HG03103 (cell line): ENCODE data around the gene NLGN2.

Experiments
- ATAC-seq: cut with Tn5 transposase; IDR thresholded peaks from one replicate; pipeline ENCODE4 v1.9.1; 2021; ENCODE audit warnings: low read depth; ENCODE audit not compliant: unreplicated experiment

The NLGN2 gene

DNA sequence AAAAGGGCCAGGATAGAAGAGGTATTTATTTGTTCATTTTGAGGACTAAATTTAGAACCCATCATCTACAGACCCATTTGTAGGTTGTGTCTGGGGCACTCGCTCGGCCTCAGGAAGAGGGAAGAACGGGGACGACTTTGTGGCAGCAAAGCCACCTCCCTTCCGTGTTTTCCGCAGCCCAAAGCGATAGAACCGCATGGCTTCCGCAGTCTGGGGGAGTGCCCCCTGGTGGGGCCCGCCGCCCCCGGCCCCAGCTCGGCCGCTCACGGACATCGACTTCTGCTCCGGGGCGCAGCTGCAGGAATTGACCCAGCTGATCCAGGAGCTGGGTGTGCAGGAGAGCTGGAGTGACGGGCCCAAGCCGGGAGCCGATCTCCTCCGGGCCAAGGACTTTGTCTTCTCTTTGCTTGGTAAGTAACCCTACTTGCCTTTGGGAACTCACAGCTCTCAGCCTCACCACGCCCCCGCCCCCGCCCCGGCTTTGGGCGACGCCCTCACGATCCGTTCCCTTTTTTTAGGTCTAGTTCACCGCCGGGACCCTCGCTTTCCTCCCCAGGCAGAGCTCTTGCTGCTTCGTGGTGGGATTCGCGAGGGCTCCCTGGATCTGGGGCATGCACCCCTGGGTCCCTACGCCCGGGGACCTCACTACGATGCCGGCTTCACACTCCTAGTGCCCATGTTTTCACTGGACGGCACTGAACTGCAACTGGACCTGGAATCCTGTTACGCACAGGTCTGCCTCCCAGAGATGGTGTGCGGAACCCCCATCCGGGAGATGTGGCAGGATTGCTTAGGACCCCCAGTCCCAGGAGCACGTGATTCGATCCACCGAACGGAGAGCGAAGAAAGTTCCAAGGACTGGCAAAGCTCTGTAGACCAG lies 28.3 kb downstream of the NLGN2 start:
- ATAC-seq: peak; percentile 10

DNA sequence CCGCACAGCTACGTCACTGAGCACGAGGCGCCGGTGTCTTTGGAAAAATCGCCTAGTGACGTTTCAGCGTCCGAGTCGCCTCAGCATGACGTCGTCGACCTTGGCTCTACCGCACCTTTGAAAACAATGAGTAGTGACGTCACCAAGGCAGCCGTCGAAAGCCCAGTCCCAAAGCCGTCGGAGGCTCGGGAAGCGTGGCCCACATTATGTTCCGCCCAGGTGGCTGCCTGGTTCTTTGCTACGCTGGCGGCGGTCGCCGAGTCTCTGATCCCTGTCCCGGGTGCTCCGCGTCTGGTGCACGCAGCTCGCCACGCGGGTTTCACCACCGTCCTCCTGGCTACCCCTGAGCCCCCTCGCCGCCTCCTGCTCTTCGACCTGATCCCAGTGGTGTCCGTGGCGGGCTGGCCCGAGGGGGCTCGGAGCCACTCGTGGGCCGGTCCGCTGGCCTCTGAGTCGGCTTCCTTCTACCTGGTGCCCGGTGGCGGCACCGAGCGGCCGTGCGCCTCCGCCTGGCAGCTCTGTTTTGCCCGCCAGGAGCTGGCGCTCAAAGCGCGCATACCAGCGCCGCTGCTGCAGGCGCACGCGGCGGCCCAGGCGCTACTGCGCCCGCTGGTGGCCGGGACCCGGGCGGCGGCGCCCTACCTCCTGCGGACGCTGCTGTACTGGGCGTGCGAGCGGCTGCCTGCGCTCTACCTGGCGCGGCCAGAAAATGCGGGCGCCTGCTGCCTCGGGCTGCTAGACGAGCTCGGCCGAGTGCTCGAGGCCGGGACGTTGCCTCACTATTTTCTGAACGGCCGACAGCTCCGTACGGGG lies 29.1 kb downstream of the NLGN2 start:
- ATAC-seq: no peak

DNA sequence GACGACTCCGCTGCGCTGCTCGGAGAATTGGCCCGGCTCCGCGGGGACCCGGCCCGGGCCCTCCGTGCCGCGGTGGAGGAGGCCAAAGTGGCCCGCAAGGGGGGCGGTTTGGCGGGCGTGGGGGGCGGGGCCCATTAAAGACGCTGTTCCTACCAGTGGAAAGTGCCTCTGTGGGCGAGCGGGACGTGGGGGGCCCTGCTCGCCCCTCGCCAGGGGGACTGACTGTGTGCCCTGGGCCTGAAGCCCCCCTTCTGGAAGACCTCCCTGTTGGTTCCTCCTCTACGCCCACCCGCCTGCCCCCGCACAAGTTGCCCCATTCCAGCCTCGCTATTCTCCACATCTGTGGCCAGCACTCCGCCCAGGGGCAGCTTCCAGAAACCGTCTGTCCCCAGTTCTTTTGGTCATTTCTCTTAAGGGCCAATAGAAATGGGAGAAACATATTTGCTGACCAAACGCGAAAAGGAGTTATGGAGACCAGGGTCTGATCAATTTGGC lies 29.8 kb downstream of the NLGN2 start:
- no peak for ATAC-seq

DNA sequence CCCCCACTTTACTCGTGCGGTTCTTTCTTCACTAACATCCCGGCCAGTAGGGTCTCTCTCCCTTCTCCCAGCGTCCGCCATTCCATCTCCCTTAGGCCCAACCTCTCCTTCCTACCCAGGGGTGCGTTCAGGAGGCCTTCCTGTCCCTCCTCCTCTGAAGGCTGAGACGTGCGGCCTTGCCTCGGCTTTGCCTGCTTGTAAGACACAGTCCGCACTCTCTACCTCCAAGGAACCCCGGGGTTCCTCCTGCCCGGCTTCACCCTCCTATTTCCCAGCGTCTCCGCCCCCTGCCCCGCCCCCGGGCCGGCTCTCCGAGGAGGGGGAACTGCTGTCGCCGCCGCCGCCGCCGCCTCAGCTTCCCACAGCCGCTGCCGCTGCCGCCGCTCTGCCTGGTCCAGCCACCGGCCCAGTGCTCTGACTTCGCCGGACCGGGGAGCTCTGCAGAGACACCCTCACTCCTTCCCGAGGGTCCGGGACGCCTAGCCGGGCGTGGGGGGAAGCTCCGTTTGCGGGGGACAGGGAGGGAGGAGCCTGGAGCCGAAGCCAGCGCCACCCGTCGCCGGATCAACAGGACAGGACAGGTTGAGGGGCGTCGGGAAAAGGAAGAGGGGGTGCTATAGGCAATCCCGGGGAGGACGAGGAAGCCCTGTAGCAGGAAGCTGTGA lies 30.4 kb downstream of the NLGN2 start:
- ATAC-seq: no peak

GRCh38 chr17:7438656-7439460 lies 31.2 kb downstream of the NLGN2 start:
- ATAC-seq: no peak

GRCh38 chr17:7439462-7440112 lies 31.9 kb downstream of the NLGN2 start, which contains the start of gene FGF11:
TSS of gene FGF11 (plus strand) at chr17:7439512. CDS start at chr17:7439621, 109 bp downstream.
- no peak for ATAC-seq

GRCh38 chr17:7440113-7440833 lies 32.6 kb downstream of the NLGN2 start:
- ATAC-seq: no peak

DNA sequence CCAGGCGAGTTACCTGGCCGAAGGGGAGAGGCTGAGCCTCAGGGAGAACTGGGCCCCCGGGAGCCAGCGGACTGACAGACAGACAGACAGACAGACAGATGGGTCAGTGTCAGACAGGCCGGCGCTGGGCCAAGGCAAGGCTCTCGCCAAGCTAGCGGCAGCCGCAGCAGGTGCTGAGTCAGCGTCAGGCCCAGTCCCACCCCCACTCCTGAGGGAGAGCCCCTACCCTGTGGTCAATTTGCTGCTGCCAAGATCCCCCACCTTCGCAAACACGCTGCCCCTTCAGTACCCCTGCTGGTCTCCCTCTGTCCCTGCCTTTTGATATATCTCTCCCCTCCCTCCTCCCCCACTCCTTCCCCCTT lies 33.2 kb downstream of the NLGN2 start:
- no peak for ATAC-seq

- no peak for ATAC-seq
Observed at GRCh38 chr17:7441266-7441665, 33.6 kb downstream of the NLGN2 start.

GRCh38 chr17:7442142-7442541 lies 34.5 kb downstream of the NLGN2 start:
- no peak for ATAC-seq

DNA sequence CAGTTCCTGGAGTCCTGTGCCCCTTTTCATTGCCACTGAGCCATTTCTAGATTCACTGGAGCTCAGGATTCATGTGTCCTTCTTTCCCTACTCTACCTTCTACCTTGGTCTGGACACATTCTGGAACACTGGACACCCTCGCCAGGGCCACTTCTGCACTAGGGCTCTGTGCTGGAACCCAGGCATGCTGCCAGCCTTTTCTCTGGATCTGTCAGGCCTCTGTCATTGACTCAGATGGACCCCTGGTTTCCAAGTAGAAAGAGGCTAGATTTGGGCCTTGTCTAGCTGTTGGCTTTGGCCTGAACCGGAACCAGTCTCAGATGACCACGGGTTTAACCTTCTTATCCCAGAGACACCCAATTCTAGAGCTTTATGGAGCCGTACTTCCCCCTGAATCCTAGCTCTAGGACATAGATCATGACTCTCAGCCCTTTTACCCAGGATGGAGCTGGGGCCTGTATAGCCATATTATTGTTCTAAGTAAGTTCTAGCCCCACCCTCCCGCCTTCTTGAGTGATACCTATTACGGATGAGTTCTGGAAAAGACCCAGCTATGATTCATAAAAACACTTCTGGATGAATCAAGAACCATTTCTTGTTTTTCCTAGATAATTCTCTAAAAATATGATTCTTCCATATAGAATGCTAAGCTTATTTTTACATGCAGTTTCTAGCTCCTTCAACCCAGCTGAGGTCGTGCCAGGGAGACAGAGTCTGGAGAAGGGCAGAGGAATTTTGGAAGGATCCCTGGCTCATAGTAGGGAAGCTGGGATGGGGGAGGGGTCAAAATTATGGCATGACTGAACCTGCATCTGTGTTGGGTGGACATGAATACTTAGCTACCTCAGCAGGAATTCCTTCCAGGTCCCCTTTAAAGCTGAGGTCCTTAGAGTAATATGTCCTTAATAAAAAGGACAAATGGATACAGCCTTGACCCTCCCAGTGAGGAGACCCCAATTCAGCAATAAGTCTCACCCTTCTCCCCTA lies 36.1 kb downstream of the NLGN2 start:
- no peak for ATAC-seq

DNA sequence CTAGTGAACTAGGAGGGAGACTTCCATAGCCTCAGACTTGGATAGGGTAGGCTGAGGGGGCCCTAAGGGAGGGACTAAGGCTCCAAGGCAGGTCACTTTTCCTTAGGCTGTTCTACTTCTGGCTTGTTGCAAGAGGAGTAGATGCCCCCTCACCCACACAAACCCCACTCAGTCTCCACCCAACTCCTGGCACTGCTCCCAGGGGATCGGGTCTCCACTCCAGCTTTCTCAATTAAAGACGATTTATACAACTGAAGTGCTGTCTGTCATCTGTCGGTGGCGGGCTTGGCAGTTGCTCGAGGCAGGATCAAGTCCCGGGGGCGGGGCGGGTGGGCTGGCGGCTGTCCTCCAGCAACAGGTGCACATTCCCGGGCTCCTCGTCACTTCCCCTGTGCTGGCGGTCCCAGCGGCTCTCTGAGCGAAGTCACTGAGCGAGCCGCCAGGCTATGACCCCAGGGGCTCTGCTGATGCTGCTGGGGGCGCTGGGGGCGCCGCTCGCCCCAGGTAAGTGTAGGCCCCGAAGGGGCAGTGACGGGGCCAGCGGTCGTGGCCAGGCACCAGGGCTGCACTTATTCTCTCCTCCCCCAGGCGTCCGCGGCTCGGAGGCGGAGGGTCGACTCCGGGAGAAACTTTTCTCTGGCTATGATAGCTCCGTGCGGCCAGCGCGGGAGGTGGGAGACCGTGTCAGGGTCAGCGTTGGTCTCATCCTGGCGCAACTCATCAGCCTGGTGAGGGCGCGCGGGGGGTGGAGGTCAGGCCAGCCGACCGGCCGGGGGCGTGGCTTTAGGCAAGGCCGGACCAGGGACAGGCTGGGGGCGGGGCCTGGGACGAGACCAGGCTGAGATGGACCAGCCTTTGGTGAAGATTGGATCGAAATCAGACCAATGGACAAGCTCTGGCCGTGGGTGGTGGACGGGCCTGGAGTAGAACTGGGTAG lies 37.3 kb downstream of the NLGN2 start, which contains the start of gene CHRNB1:
Gene CHRNB1 (plus strand): TSS at position 380 of the 937 bp plus-strand sequence. CDS start 67 bp downstream, at position 447.
- no peak for ATAC-seq

GRCh38 chr17:7445619-7445968 lies 37.9 kb downstream of the NLGN2 start:
- no peak for ATAC-seq

DNA sequence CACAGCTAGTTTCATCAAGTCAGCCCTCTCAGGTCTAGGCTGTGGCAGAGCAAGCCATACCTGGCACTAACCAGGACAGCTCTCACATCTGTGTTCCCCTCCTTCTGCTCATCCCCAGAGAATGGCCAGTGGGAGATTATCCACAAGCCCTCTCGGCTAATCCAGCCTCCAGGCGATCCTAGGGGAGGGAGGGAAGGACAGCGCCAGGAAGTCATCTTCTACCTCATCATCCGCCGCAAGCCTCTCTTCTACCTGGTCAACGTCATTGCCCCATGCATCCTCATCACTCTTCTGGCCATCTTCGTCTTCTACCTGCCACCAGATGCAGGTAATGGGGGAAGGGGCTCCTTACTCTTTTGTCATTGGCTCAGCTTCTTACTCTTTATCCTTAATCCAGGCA lies 40.8 kb downstream of the NLGN2 start:
- ATAC-seq: no peak

- ATAC-seq: no peak
Observed at GRCh38 chr17:7459961-7460545, 52.4 kb downstream of the NLGN2 start.
